Dedifferentiated amniotic fluid mesenchymal stem cell (primary cell): Measurements from ENCODE around the gene CCDC40.

Experiments used
- DNase-seq: peaks from one replicate; pipeline ENCODE4 v3.0.0-alpha.2; 2016; ENCODE audit errors: extremely low spot score

Gene CCDC40

GRCh38 chr17:80101011-80101945 is 64.8 kb downstream of the CCDC40 start, which contains the start of gene GAA:
TSS of gene GAA (plus strand) at chr17:80101581. CDS start at chr17:80104587, 3,006 bp downstream.
- peak; percentile 54 for DNase-seq

- DNase-seq = no peak
Observed at GRCh38 chr17:80101946-80102663, 65.7 kb downstream of the CCDC40 start.

GRCh38 chr17:80102664-80103448 is 66.4 kb downstream of the CCDC40 start:
- DNase-seq = no peak

GRCh38 chr17:80103449-80104085 is 67.1 kb downstream of the CCDC40 start:
- DNase-seq = no peak

GRCh38 chr17:80104321-80104955 is 68.0 kb downstream of the CCDC40 start:
- no peak for DNase-seq

GRCh38 chr17:80104956-80105375 is 68.5 kb downstream of the CCDC40 start:
- no peak for DNase-seq

- no peak for DNase-seq
Observed at GRCh38 chr17:80105762-80106161, 69.3 kb downstream of the CCDC40 start.

- no peak for DNase-seq
Observed at GRCh38 chr17:80106176-80106575, 69.7 kb downstream of the CCDC40 start.

GRCh38 chr17:80106751-80107150 is 70.3 kb downstream of the CCDC40 start:
- DNase-seq = no peak

- no peak for DNase-seq
Observed at GRCh38 chr17:80107231-80108021, 71.0 kb downstream of the CCDC40 start.

- no peak for DNase-seq
Observed at GRCh38 chr17:80108036-80108971, 71.9 kb downstream of the CCDC40 start.

- no peak for DNase-seq
Observed at GRCh38 chr17:80109066-80109660, 72.7 kb downstream of the CCDC40 start.

GRCh38 chr17:80109713-80110446 is 73.4 kb downstream of the CCDC40 start:
- no peak for DNase-seq

- DNase-seq = no peak
Observed at GRCh38 chr17:80110447-80110812, 74.0 kb downstream of the CCDC40 start.

- DNase-seq = no peak
Observed at GRCh38 chr17:80110927-80111701, 74.7 kb downstream of the CCDC40 start.

GRCh38 chr17:80111702-80112470 is 75.4 kb downstream of the CCDC40 start:
- DNase-seq = no peak
